T-cell (primary cell): ENCODE results near the gene ZNF408. TPM values are rescaled to one million over a fixed set of nuclear protein-coding genes. Genes with fewer than 3 reads are reported as not detected.
"Not testable (repeated sequence)": the region's sequence is repeated elsewhere in the genome, so short reads cannot be mapped to it uniquely, and the experiment has no call there.

Experiments
- ATAC-seq, 4 experiments: fragments of 200-7000 bp in 3 of 4; fragments of 150-1000 bp in 1 of 4; cut with Tn5 transposase; replicated peaks in 1 of 4; 1 replicate in 3 of 4; 2 replicates in 1 of 4; pipeline ENCODE4 v1.10.0; 2021; ENCODE audit warnings: moderate library complexity in 3 of 4, mild to moderate bottlenecking in 2 of 4, moderate number of reproducible peaks in 1 of 4
- CTCF ChIA-PET, 2 donors: fragments of 300-600 bp; sonication (Branson Sonifier 250); formaldehyde crosslinking; loops; one replicate each; lab custom pipeline; 2022; ENCODE audit warnings: antibody characterized with exemption in 2 of 2; lab: Charles Lee
- POLR2A ChIA-PET, 2 donors: fragments of 300-600 bp; sonication (Branson Sonifier 250); formaldehyde crosslinking; loops; one replicate each; lab custom pipeline; 2022; ENCODE audit warnings: antibody characterized with exemption in 2 of 2; lab: Charles Lee
- DNase-seq, 35 experiments: peaks; one replicate each; pipeline versions ENCODE4 v3.0.0 to v3.0.0-alpha.2; 2013 to 2023
- H3K27ac ChIP-seq: one replicate; pipeline ENCODE4 v1.5.1; 2013; ENCODE audit warnings: low read length
- H3K27me3 ChIP-seq, 2 experiments: replicated peaks in 1 of 2; 1 replicate in 1 of 2; 2 replicates in 1 of 2; pipeline versions ENCODE4 v1.6.1 to v1.7.0; 2013; ENCODE audit warnings: low read length in 1 of 2, mixed read lengths in 1 of 2; ENCODE audit not compliant: control insufficient read depth in 2 of 2, insufficient read depth in 2 of 2; ENCODE audit errors: extremely low read depth in 1 of 2
- H3K36me3 ChIP-seq, 2 donors: 1 replicate in 1 of 2; 2 replicates in 1 of 2; pipeline versions ENCODE4 v1.6.1 to v1.7.0; 2013; ENCODE audit warnings: low read length in 1 of 2; ENCODE audit not compliant: control insufficient read depth in 2 of 2, insufficient read depth in 1 of 2; ENCODE audit errors: extremely low read depth in 1 of 2
- H3K4me1 ChIP-seq, 2 experiments: 1 replicate in 1 of 2; 2 replicates in 1 of 2; pipeline versions ENCODE4 v1.6.1 to v1.7.0; 2013; ENCODE audit warnings: low read length in 2 of 2, mixed read lengths in 1 of 2; ENCODE audit not compliant: insufficient read depth in 2 of 2, control insufficient read depth in 1 of 2; ENCODE audit errors: extremely low read depth in 1 of 2
- H3K4me3 ChIP-seq, 2 donors: 1 replicate in 1 of 2; 2 replicates in 1 of 2; pipeline versions ENCODE4 v1.5.1 to v1.7.0; 2013; ENCODE audit warnings: mild to moderate bottlenecking in 2 of 2, low read length in 1 of 2, moderate library complexity in 1 of 2; ENCODE audit not compliant: control insufficient read depth in 1 of 2; ENCODE audit errors: extremely low read depth in 1 of 2
- H3K9me3 ChIP-seq: 2 replicates; pipeline ENCODE4 v1.7.0; 2013
- H3K27ac Mint-ChIP-seq, 2 donors: one replicate each; pipeline ENCODE4 v1.8.0; 2020 to 2021; ENCODE audit warnings: mild to moderate bottlenecking in 2 of 2, mixed read lengths in 2 of 2
- H3K27me3 Mint-ChIP-seq, 2 donors: one replicate each; pipeline ENCODE4 v1.8.0; 2021 to 2022; ENCODE audit warnings: mixed read lengths in 2 of 2
- H3K36me3 Mint-ChIP-seq: one replicate; pipeline ENCODE4 v1.8.0; 2021; ENCODE audit warnings: mixed read lengths
- H3K4me1 Mint-ChIP-seq, 3 donors: one replicate each; pipeline ENCODE4 v1.8.0; 2020 to 2022; ENCODE audit warnings: mixed read lengths in 3 of 3, mild to moderate bottlenecking in 1 of 3
- H3K4me3 Mint-ChIP-seq, 3 donors: one replicate each; pipeline ENCODE4 v1.8.0; 2020 to 2022; ENCODE audit warnings: mild to moderate bottlenecking in 3 of 3, mixed read lengths in 3 of 3, moderate library complexity in 3 of 3
- H3K9me3 Mint-ChIP-seq, 3 donors: one replicate each; pipeline ENCODE4 v1.8.0; 2020 to 2022; ENCODE audit warnings: mixed read lengths in 3 of 3
- WGBS: methylation state at CpG from one replicate; pipeline ENCODE4 v1.1.5; 2013; ENCODE audit warnings: missing lambda C conversion rate; ENCODE audit not compliant: insufficient coverage; 5-methylcytosine and 5-hydroxymethylcytosine counted together
- total RNA-seq, 35 experiments: library from RNA in 6 of 35; stranded (reverse) in 6 of 35; fragments of 120-200 nt in 1 of 35; gene quantifications; one replicate each; pipeline versions ENCODE4 v1.2.1 to v1.2.4 and lab custom pipeline; 2013 to 2026

ZNF408 gene
- total RNA-seq, 5 donors from 2014 or later (not counting 1 experiment from before 2014, with no cell fraction given), result 6.1 to 22.4 (median 19.7) TPM

- H3K27ac ChIP-seq, H3K9me3 ChIP-seq, ATAC-seq, H3K27ac Mint-ChIP-seq, H3K27me3 Mint-ChIP-seq, DNase-seq, H3K4me1 ChIP-seq, CTCF ChIA-PET, H3K4me3 Mint-ChIP-seq, POLR2A ChIA-PET, H3K9me3 Mint-ChIP-seq, H3K27me3 ChIP-seq, H3K4me3 ChIP-seq: not testable (repeated sequence)
- H3K36me3 ChIP-seq, result peaks cover 12 to 34% of the 10 kb centered on the region in 2 donors
- Mint-ChIP-seq H3K36me3 (peaks cover 28% of the 10 kb centered on the region), H3K4me1 (peaks cover 0 to 12% (median 4%) of the 10 kb centered on the region in 3 donors)
- 94% methylated on average over 6 of the region's 9 CpGs for WGBS
Observed at GRCh38 chr11:46709351-46709750, 8.5 kb downstream of the ZNF408 start.

- POLR2A ChIA-PET, result no interaction called here
- 91% methylated on average over 8 of the region's 10 CpGs for WGBS
Observed at GRCh38 chr11:46710821-46711269, 10.0 kb downstream of the ZNF408 start.

GRCh38 chr11:46711303-46711702 is 10.5 kb downstream of the ZNF408 start:
- peaks cover 0 to 12% (median 4%) of the 10 kb centered on the region in 3 donors for H3K4me1 Mint-ChIP-seq
- no peak for ATAC-seq
- no peaks in the 10 kb centered on the region for H3K27me3 Mint-ChIP-seq
- no peaks in the 10 kb centered on the region for H3K27me3 ChIP-seq
- no peak overlapping the region for H3K4me3 ChIP-seq
- H3K9me3 Mint-ChIP-seq, result no peaks in the 10 kb centered on the region
- DNase-seq, result no peak
- H3K27ac ChIP-seq, result no peak overlapping the region
- WGBS, result 91% methylated on average over 4 of the region's 5 CpGs
- ChIA-PET POLR2A (no interaction called here), CTCF (no interaction called here)
- no peak overlapping the region for H3K27ac Mint-ChIP-seq
- H3K9me3 ChIP-seq, result no peaks in the 10 kb centered on the region
- no peak overlapping the region for H3K4me3 Mint-ChIP-seq
- peaks cover 20% of the 10 kb centered on the region for H3K36me3 Mint-ChIP-seq
- H3K4me1 ChIP-seq, result no peaks in the 10 kb centered on the region
- H3K36me3 ChIP-seq, result peaks cover 3 to 16% of the 10 kb centered on the region in 2 donors

More at GRCh38 chr11:46710821-46711269, 10.0 kb downstream of the ZNF408 start:
- no peaks in the 10 kb centered on the region for H3K27me3 Mint-ChIP-seq
- no peak overlapping the region for H3K4me3 Mint-ChIP-seq
- CTCF ChIA-PET, result interaction anchor here in 1 of 2 donors (0.7 kb wide), 1 partner anchor 36 kb away, joined by 6 read pairs; no protein-coding TSS in a partner anchor
- Histone ChIP-seq H3K4me1 (no peaks in the 10 kb centered on the region), H3K27me3 (no peaks in the 10 kb centered on the region), H3K36me3 (peaks cover 3 to 19% of the 10 kb centered on the region in 2 donors), H3K4me3 (no peak overlapping the region), H3K27ac (no peak overlapping the region), H3K9me3 (no peaks in the 10 kb centered on the region)
- no peaks in the 10 kb centered on the region for H3K9me3 Mint-ChIP-seq
- no peak for DNase-seq
- no peak overlapping the region for H3K27ac Mint-ChIP-seq
- no peak for ATAC-seq
- peaks cover 0 to 12% (median 4%) of the 10 kb centered on the region in 3 donors for H3K4me1 Mint-ChIP-seq
- H3K36me3 Mint-ChIP-seq, result peaks cover 20% of the 10 kb centered on the region

GRCh38 chr11:46712874-46713576 is 12.2 kb downstream of the ZNF408 start:
- H3K9me3 Mint-ChIP-seq, result no peaks in the 10 kb centered on the region
- no peak overlapping the region for H3K27ac ChIP-seq
- ATAC-seq, result no peak
- peaks cover 0 to 4% of the 10 kb centered on the region in 2 experiments for H3K4me1 ChIP-seq
- 100% methylated on average over 2 of the region's 7 CpGs for WGBS
- H3K9me3 ChIP-seq, result no peaks in the 10 kb centered on the region
- ChIA-PET CTCF (interaction anchor here in 1 of 2 donors (0.5 kb wide), 1 partner anchor 287 kb away, joined by 3 read pairs; no protein-coding TSS in a partner anchor), POLR2A (interaction anchor here in 1 of 2 donors (0.7 kb wide), 1 partner anchor 29 kb away, joined by 3 read pairs; no protein-coding TSS in a partner anchor)
- no peak for DNase-seq
- H3K36me3 Mint-ChIP-seq, result peaks cover 6% of the 10 kb centered on the region
- no peak overlapping the region for H3K4me3 Mint-ChIP-seq
- no peaks in the 10 kb centered on the region for H3K27me3 Mint-ChIP-seq
- no peak overlapping the region for H3K4me3 ChIP-seq
- no peaks in the 10 kb centered on the region for H3K27me3 ChIP-seq
- no peak overlapping the region for H3K27ac Mint-ChIP-seq
- H3K36me3 ChIP-seq, result peaks cover 0 to 2% of the 10 kb centered on the region in 2 donors
- H3K4me1 Mint-ChIP-seq, result peaks cover under 1% of the 10 kb centered on the region in 3 donors

GRCh38 chr11:46717825-46718154 is 17.0 kb downstream of the ZNF408 start:
- CTCF ChIA-PET, DNase-seq, H3K4me3 Mint-ChIP-seq: not testable (repeated sequence)

GRCh38 chr11:46718155-46719019 is 17.6 kb downstream of the ZNF408 start:
- Histone ChIP-seq H3K27me3 (no peaks in the 10 kb centered on the region), H3K4me3 (no peak overlapping the region), H3K27ac (no peak overlapping the region), H3K4me1 (peaks cover 0 to 10% of the 10 kb centered on the region in 2 experiments), H3K36me3 (no peaks in the 10 kb centered on the region), H3K9me3 (no peaks in the 10 kb centered on the region)
- WGBS, result 14% methylated on average over 1 of the region's 11 CpGs
- H3K27ac Mint-ChIP-seq, result peak overlapping the region in 1 of 2 donors; percentile 68
- H3K36me3 Mint-ChIP-seq, result no peaks in the 10 kb centered on the region
- ChIA-PET POLR2A (no interaction called here), CTCF (interaction anchor here in 1 of 2 donors (0.6 kb wide), 1 partner anchor 597 kb away, joined by 3 read pairs; no protein-coding TSS in a partner anchor)
- DNase-seq (peak in 1 of 35 experiments; percentile 5), ATAC-seq (peak in 3 of 4 experiments; percentile 40 to 56 (median 48))
- no peak overlapping the region for H3K4me3 Mint-ChIP-seq
- H3K4me1 Mint-ChIP-seq, result peaks cover 8 to 9% (median 8%) of the 10 kb centered on the region in 3 donors
- no peaks in the 10 kb centered on the region for H3K9me3 Mint-ChIP-seq
- no peaks in the 10 kb centered on the region for H3K27me3 Mint-ChIP-seq

More at GRCh38 chr11:46717825-46718154, 17.0 kb downstream of the ZNF408 start:
- H3K4me1 Mint-ChIP-seq, H3K4me3 ChIP-seq, H3K36me3 Mint-ChIP-seq, H3K27ac ChIP-seq, H3K9me3 Mint-ChIP-seq, H3K9me3 ChIP-seq, H3K36me3 ChIP-seq, H3K27me3 ChIP-seq, POLR2A ChIA-PET, ATAC-seq, H3K27ac Mint-ChIP-seq, H3K27me3 Mint-ChIP-seq: not testable (repeated sequence)
- peaks cover 0 to 10% of the 10 kb centered on the region in 2 experiments for H3K4me1 ChIP-seq
- WGBS, result no CpG with 5 or more reads among the region's 2 CpGs
